Measurements from ENCODE around the gene ZNF502. TPM values are rescaled to one million over a fixed set of nuclear protein-coding genes. Genes with fewer than 3 reads are reported as not detected.

The ZNF502 gene
- total RNA-seq, 1 experiment from 2014 or later: 2.4 TPM

DNA sequence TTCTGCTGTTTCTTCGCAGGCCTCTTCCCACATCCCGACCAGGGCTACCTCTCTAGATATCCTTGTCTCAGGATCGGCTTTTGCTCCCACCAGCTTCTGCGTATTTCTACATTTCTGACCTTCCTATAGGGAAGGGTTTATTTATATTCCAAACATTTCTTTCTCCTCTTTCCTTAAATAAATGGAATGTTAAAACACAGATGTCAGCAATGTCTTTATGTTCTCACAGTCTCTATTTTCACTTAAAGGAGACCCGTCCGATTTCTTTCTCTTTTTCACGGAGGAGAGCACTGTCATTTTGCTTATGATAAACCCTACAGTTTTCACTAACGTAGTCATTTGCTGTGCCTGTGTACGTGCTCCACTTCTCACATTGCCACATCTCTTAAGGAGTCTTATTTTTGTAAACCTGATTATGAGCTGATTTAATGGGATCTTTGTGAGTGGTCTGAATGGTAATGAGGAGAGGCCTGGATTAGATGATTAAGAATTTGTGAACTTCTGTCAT is 49.8 kb downstream of the ZNF502 start:
- peaks cover 22% of the 10 kb centered on the region for H3K36me3 Mint-ChIP-seq (ENCODE audit: insufficient read depth, unreplicated experiment)
- ChIA-PET CTCF (interaction anchor here (0.6 to 1.4 kb wide), 8 partner anchors 9 to 159 kb away, joined by 3 to 8 read pairs (median 4); no protein-coding TSS in a partner anchor), POLR2A (interaction anchor here (0.5 to 3.8 kb wide), 15 partner anchors 9 to 259 kb away, joined by 3 to 38 read pairs (median 5); partner anchors contain the start of genes EXOSC7, ZDHHC3 and ZNF197)
- intact Hi-C loops (cut with micrococcal nuclease): loop anchor here (1.0 to 5.0 kb wide), 4 partner anchors 135 to 230 kb away; partner anchors contain the start of gene ZNF197
- H3K27ac Mint-ChIP-seq (ENCODE audit: low read depth, unreplicated experiment): peak overlapping the region; percentile 88
- peak overlapping the region; percentile 77 for H3K4me3 Mint-ChIP-seq (ENCODE audit: unreplicated experiment)
- H3K9me3 Mint-ChIP-seq (ENCODE audit: unreplicated experiment): peaks cover 5% of the 10 kb centered on the region
- H3K27me3 Mint-ChIP-seq (ENCODE audit: insufficient read depth, unreplicated experiment): no peaks in the 10 kb centered on the region
- BruUV-seq (replicated peaks): no TSS peak
- TF ChIP-seq, protein P1, sequence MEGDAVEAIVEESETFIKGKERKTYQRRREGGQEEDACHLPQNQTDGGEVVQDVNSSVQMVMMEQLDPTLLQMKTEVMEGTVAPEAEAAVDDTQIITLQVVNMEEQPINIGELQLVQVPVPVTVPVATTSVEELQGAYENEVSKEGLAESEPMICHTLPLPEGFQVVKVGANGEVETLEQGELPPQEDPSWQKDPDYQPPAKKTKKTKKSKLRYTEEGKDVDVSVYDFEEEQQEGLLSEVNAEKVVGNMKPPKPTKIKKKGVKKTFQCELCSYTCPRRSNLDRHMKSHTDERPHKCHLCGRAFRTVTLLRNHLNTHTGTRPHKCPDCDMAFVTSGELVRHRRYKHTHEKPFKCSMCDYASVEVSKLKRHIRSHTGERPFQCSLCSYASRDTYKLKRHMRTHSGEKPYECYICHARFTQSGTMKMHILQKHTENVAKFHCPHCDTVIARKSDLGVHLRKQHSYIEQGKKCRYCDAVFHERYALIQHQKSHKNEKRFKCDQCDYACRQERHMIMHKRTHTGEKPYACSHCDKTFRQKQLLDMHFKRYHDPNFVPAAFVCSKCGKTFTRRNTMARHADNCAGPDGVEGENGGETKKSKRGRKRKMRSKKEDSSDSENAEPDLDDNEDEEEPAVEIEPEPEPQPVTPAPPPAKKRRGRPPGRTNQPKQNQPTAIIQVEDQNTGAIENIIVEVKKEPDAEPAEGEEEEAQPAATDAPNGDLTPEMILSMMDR (IDR thresholded peaks at IDR 0.05; ENCODE audit: unreplicated experiment): no peak
- H3K4me1 Mint-ChIP-seq (ENCODE audit: insufficient read depth, unreplicated experiment): peaks cover 11% of the 10 kb centered on the region
- DNase-seq (ENCODE audit: unreplicated experiment): no peak

DNA sequence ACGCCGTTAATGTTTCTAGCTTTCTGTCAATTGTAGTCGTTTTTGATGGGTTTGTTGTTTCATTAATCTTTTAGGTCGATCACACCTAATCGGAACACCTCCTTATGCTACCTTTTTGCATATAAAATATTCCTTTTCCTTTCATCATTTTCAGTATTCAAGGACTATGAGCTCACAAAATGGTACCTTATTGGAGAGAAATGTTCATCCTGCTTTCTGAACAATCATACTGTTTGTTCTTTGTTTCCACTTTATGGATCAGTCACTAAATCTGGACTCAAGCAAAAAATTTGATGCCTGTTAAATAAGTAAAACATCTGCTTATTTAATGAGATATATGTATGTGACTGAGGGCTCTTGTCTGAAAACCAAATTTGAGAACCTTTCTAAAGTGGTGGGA is 50.2 kb downstream of the ZNF502 start:
- POLR2A ChIA-PET: interaction anchor here (0.5 to 3.8 kb wide), 14 partner anchors 9 to 361 kb away, joined by 3 to 38 read pairs (median 4); partner anchors contain the start of genes EXOSC7, ZDHHC3 and ZNF197
- Mint-ChIP-seq H3K4me1 (ENCODE audit: insufficient read depth, unreplicated experiment) (peaks cover 11% of the 10 kb centered on the region), H3K9me3 (ENCODE audit: unreplicated experiment) (peaks cover 5% of the 10 kb centered on the region)

DNA sequence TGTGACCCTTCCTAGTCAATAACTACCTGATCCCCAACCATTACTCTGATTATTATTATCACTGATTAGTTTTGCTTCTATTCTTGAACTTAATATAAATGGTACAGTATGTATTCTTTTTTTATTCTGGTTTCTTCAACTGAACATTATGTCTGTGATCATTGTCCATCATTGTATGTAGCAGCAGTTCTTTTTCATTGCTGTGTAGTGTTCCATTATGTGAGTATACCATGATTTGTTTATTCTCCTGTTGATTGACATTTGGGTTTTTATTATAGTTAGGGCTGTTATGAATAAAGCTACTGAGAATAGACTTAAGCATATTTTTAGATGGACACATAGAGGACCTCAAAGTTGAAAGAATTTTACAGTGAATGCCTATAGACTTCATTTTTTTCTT is 51.8 kb downstream of the ZNF502 start:
- DNase-seq (ENCODE audit: unreplicated experiment): no peak
- peaks cover 17% of the 10 kb centered on the region for H3K36me3 Mint-ChIP-seq (ENCODE audit: insufficient read depth, unreplicated experiment)
- ChIA-PET POLR2A (interaction anchor here (0.6 to 3.8 kb wide), 2 partner anchors 118 to 211 kb away, joined by 3 to 38 read pairs; partner anchors contain the start of genes EXOSC7 and ZDHHC3), CTCF (interaction anchor here (0.8 kb wide), 1 partner anchor 15 kb away, joined by 3 read pairs; no protein-coding TSS in a partner anchor)
- no peak overlapping the region for H3K4me3 Mint-ChIP-seq (ENCODE audit: unreplicated experiment)
- no peak overlapping the region for H3K27ac Mint-ChIP-seq (ENCODE audit: low read depth, unreplicated experiment)
- no peaks in the 10 kb centered on the region for H3K9me3 Mint-ChIP-seq (ENCODE audit: unreplicated experiment)
- BruUV-seq (replicated peaks): no TSS peak
- intact Hi-C loops (cut with micrococcal nuclease): loop anchor here (5.0 kb wide), 3 partner anchors 137 to 232 kb away; partner anchors contain the start of gene ZNF197
- TF ChIP-seq, protein P1 (IDR thresholded peaks at IDR 0.05; ENCODE audit: unreplicated experiment): no peak
- peaks cover 11% of the 10 kb centered on the region for H3K4me1 Mint-ChIP-seq (ENCODE audit: insufficient read depth, unreplicated experiment)
- H3K27me3 Mint-ChIP-seq (ENCODE audit: insufficient read depth, unreplicated experiment): no peaks in the 10 kb centered on the region

More for the DNA sequence above, 50.2 kb downstream of the ZNF502 start:
- H3K36me3 Mint-ChIP-seq (ENCODE audit: insufficient read depth, unreplicated experiment): peaks cover 25% of the 10 kb centered on the region
- TF ChIP-seq, protein P1 (IDR thresholded peaks at IDR 0.05; ENCODE audit: unreplicated experiment): no peak
- H3K27ac Mint-ChIP-seq (ENCODE audit: low read depth, unreplicated experiment): peak overlapping the region; percentile 88
- H3K4me3 Mint-ChIP-seq (ENCODE audit: unreplicated experiment): peak overlapping the region; percentile 77
- H3K27me3 Mint-ChIP-seq (ENCODE audit: insufficient read depth, unreplicated experiment): no peaks in the 10 kb centered on the region
- DNase-seq (ENCODE audit: unreplicated experiment): no peak
- CTCF ChIA-PET: interaction anchor here (0.6 to 1.4 kb wide), 8 partner anchors 9 to 158 kb away, joined by 3 to 8 read pairs (median 4); no protein-coding TSS in a partner anchor
- intact Hi-C loops (cut with micrococcal nuclease): loop anchor here (1.0 to 5.0 kb wide), 4 partner anchors 135 to 230 kb away; partner anchors contain the start of gene ZNF197
- no TSS peak for BruUV-seq (replicated peaks)

DNA sequence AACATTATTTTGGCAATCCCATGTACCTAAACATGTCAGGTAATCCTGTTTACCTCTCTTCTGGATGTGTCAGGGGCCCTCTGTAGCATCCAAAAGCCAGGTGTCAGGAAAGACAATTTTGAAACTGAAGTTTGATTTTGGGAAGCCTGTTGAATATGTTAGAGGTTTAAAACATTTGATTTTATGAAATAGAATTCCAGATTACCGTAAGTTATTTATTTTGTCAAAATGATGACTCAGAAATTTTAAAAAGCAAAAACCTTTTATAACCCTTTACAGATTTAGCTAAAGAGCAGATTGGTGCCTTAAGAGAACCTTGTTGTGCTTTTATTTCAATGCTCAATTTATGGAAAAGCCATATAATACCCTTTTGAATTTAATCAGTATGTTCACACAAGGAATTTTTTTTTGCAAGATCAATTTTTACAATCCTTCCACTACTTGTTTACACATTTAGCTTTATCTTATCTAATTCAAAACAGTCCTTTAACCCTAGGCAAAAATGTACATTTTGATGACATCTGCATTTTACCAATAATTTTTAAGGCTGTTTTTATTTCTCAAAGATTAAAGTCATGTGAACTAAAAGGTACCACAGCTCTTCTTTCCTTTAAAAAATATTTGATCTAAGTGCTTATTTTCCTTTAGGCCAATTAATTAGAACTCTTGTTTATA is 59.1 kb downstream of the ZNF502 start:
- peaks cover 8% of the 10 kb centered on the region for H3K9me3 Mint-ChIP-seq (ENCODE audit: unreplicated experiment)
- CTCF ChIA-PET: interaction anchor here (0.6 kb wide), 3 partner anchors 9 to 143 kb away, joined by 3 to 4 read pairs (median 4); no protein-coding TSS in a partner anchor
- no TSS peak for BruUV-seq (replicated peaks)
- peaks cover 25% of the 10 kb centered on the region for H3K36me3 Mint-ChIP-seq (ENCODE audit: insufficient read depth, unreplicated experiment)
- TF ChIP-seq, protein P1 (IDR thresholded peaks at IDR 0.05; ENCODE audit: unreplicated experiment): no peak
- POLR2A ChIA-PET: interaction anchor here (0.7 to 3.3 kb wide), 3 partner anchors 10 to 21 kb away, joined by 3 to 21 read pairs (median 3); partner anchors contain the start of genes KIAA1143 and KIF15
- H3K4me1 Mint-ChIP-seq (ENCODE audit: insufficient read depth, unreplicated experiment): no peaks in the 10 kb centered on the region
- no peak overlapping the region for H3K4me3 Mint-ChIP-seq (ENCODE audit: unreplicated experiment)
- no peak overlapping the region for H3K27ac Mint-ChIP-seq (ENCODE audit: low read depth, unreplicated experiment)
- H3K27me3 Mint-ChIP-seq (ENCODE audit: insufficient read depth, unreplicated experiment): no peaks in the 10 kb centered on the region
- no peak for DNase-seq (ENCODE audit: unreplicated experiment)
- intact Hi-C loops (cut with micrococcal nuclease): no loop called here

Data from MCF 10A (cell line).